Stimulated activated CD8-positive, alpha-beta memory T cell treated with anti-CD3 and anti-CD28 coated beads, Interleukin-12 subunit alpha, Interleukin-12 subunit beta, amount 100 ng/mL, for 1 hour (primary cell): ENCODE measurements around the gene ADCY1.
"Not testable (repeated sequence)": the region's sequence is repeated elsewhere in the genome, so short reads cannot be mapped to it uniquely, and the experiment has no call there.

Experiments
- DNase-seq: peaks from one replicate; pipeline ENCODE4 v3.0.0-alpha.2; 2020; ENCODE audit warnings: low read depth

ADCY1 gene

GRCh38 chr7:45573661-45574415 lies at the start of gene ADCY1:
TSS of gene ADCY1 (plus strand) at chr7:45574368. CDS start at chr7:45574544, 176 bp downstream.
- DNase-seq, result no peak

- no peak for DNase-seq
Observed at GRCh38 chr7:45524445-45524844, 49.7 kb upstream of the ADCY1 start.

- DNase-seq, result no peak
Observed at GRCh38 chr7:45525057-45525456, 49.1 kb upstream of the ADCY1 start.

GRCh38 chr7:45543473-45543872 lies 30.7 kb upstream of the ADCY1 start:
- DNase-seq, result no peak

- not testable (repeated sequence) for DNase-seq
Observed at GRCh38 chr7:45545105-45545710, 29.0 kb upstream of the ADCY1 start.

GRCh38 chr7:45548917-45549316 lies 25.3 kb upstream of the ADCY1 start:
- DNase-seq, result not testable (repeated sequence)

- DNase-seq, result no peak
Observed at GRCh38 chr7:45563401-45563800, 10.8 kb upstream of the ADCY1 start.

- DNase-seq, result no peak
Observed at GRCh38 chr7:45563941-45564461, 10.2 kb upstream of the ADCY1 start.

GRCh38 chr7:45564485-45564884 lies 9.7 kb upstream of the ADCY1 start:
- DNase-seq, result no peak

- no peak for DNase-seq
Observed at GRCh38 chr7:45564886-45565455, 9.2 kb upstream of the ADCY1 start.

GRCh38 chr7:45566386-45566785 lies 7.8 kb upstream of the ADCY1 start:
- DNase-seq, result no peak

- DNase-seq, result no peak
Observed at GRCh38 chr7:45566961-45567360, 7.2 kb upstream of the ADCY1 start.

- no peak for DNase-seq
Observed at GRCh38 chr7:45567713-45568112, 6.5 kb upstream of the ADCY1 start.

GRCh38 chr7:45568536-45569289 lies 5.5 kb upstream of the ADCY1 start:
- DNase-seq, result no peak

- no peak for DNase-seq
Observed at GRCh38 chr7:45569290-45569685, 4.9 kb upstream of the ADCY1 start.

- no peak for DNase-seq
Observed at GRCh38 chr7:45570797-45571196, 3.4 kb upstream of the ADCY1 start.

GRCh38 chr7:45573204-45573603 lies 964 bp upstream of the ADCY1 start:
- DNase-seq, result no peak

- DNase-seq, result no peak
Observed at GRCh38 chr7:45574416-45574668, 174 bp downstream of the ADCY1 start.

- DNase-seq, result no peak
Observed at GRCh38 chr7:45574669-45575500, 717 bp downstream of the ADCY1 start.

GRCh38 chr7:45575501-45576248 lies 1.5 kb downstream of the ADCY1 start:
- no peak for DNase-seq
